ENCODE results near the gene ZNG1F.
"Not testable (repeated sequence)": the region's sequence is repeated elsewhere in the genome, so short reads cannot be mapped to it uniquely, and the experiment has no call there.

Gene ZNG1F

GRCh38 chr9:41189217-41189616 is at the start of gene ZNG1F:
Gene ZNG1F (minus strand): TSS chr9:41189317. CDS start chr9:41189258, 59 bp downstream.
- FAIRE-seq = not testable (repeated sequence)

- FAIRE-seq = not testable (repeated sequence)
These were observed 48.1 kb upstream of the ZNG1F start for GRCh38 chr9:41237110-41237749.

GRCh38 chr9:41236486-41237109 is 47.5 kb upstream of the ZNG1F start:
- FAIRE-seq = not testable (repeated sequence)

GRCh38 chr9:41234811-41235805 is 46.0 kb upstream of the ZNG1F start:
- FAIRE-seq = not testable (repeated sequence)

- FAIRE-seq = not testable (repeated sequence)
These were observed 45.1 kb upstream of the ZNG1F start for GRCh38 chr9:41234221-41234620.

GRCh38 chr9:41232326-41232725 is 43.2 kb upstream of the ZNG1F start:
- not testable (repeated sequence) for FAIRE-seq

GRCh38 chr9:41230418-41230817 is 41.3 kb upstream of the ZNG1F start:
- FAIRE-seq = not testable (repeated sequence)

GRCh38 chr9:41229408-41230401 is 40.6 kb upstream of the ZNG1F start:
- no peak for FAIRE-seq

GRCh38 chr9:41219831-41220230 is 30.7 kb upstream of the ZNG1F start:
- not testable (repeated sequence) for FAIRE-seq

GRCh38 chr9:41188439-41188838 is 678 bp downstream of the ZNG1F start:
- not testable (repeated sequence) for FAIRE-seq

GRCh38 chr9:41174994-41175393 is 14.1 kb downstream of the ZNG1F start:
- not testable (repeated sequence) for FAIRE-seq

- FAIRE-seq = not testable (repeated sequence)
These were observed 39.0 kb downstream of the ZNG1F start for GRCh38 chr9:41150116-41150515.

- FAIRE-seq = not testable (repeated sequence)
These were observed 47.2 kb downstream of the ZNG1F start for GRCh38 chr9:41141878-41142277.

- not testable (repeated sequence) for FAIRE-seq
These were observed 60.5 kb downstream of the ZNG1F start, which contains the start of gene FOXD4L6 for GRCh38 chr9:41128581-41128980. Gene FOXD4L6 (minus strand): TSS chr9:41128681. CDS start chr9:41128383, 298 bp downstream.

- not testable (repeated sequence) for FAIRE-seq
These were observed 62.2 kb downstream of the ZNG1F start for GRCh38 chr9:41126746-41127446.

- not testable (repeated sequence) for FAIRE-seq
These were observed 63.2 kb downstream of the ZNG1F start for GRCh38 chr9:41125936-41126335.

GRCh38 chr9:41125109-41125658 is 63.9 kb downstream of the ZNG1F start:
- FAIRE-seq = not testable (repeated sequence)

- not testable (repeated sequence) for FAIRE-seq
These were observed 64.6 kb downstream of the ZNG1F start for GRCh38 chr9:41124250-41125108.

- FAIRE-seq = not testable (repeated sequence)
These were observed 65.3 kb downstream of the ZNG1F start for GRCh38 chr9:41123812-41124211.

- not testable (repeated sequence) for FAIRE-seq
These were observed 65.7 kb downstream of the ZNG1F start for GRCh38 chr9:41123396-41123795.
